Keratinocyte (primary cell): Measurements from ENCODE around the gene KIAA1191. TPM values are rescaled to one million over a fixed set of nuclear protein-coding genes. Genes with fewer than 3 reads are reported as not detected.
A peak's percentile ranks its signal among the peaks of the same experiment; 100 is the strongest.

Experiments used
- DNase-seq: peaks from one replicate; pipeline ENCODE4 v3.0.0-alpha.2; 2011; ENCODE audit warnings: low read depth, missing footprints, low spot score
- FAIRE-seq: peaks from 2 replicates; lab custom pipeline; 2011; peaks lifted over from hg19 to GRCh38; lab: Jason Lieb, UNC
- H2AFZ ChIP-seq: 2 replicates; pipeline ENCODE4 v1.6.0; 2012; ENCODE audit warnings: low read length, control low read depth, inconsistent platforms; ENCODE audit not compliant: control insufficient read depth
- H3K27ac ChIP-seq: 2 replicates; pipeline ENCODE4 v1.5.1; 2011; ENCODE audit warnings: low read length; ENCODE audit not compliant: control insufficient read depth, insufficient read depth
- H3K27me3 ChIP-seq: 3 replicates; pipeline ENCODE4 v1.6.0; 2011; ENCODE audit warnings: low read length; ENCODE audit not compliant: control insufficient read depth, insufficient read depth; ENCODE audit errors: extremely low read depth
- H3K36me3 ChIP-seq, 2 experiments: 2 replicates in 1 of 2; 3 replicates in 1 of 2; pipeline ENCODE4 v1.5.1; 2011; ENCODE audit warnings: low read length in 2 of 2, mild to moderate bottlenecking in 1 of 2; ENCODE audit not compliant: control insufficient read depth in 2 of 2, insufficient read depth in 2 of 2; ENCODE audit errors: extremely low read depth in 1 of 2
- H3K4me1 ChIP-seq: 3 replicates; pipeline ENCODE4 v1.5.1; 2011; ENCODE audit warnings: low read length; ENCODE audit not compliant: control insufficient read depth, insufficient read depth; ENCODE audit errors: extremely low read depth
- H3K4me2 ChIP-seq: 3 replicates; pipeline ENCODE4 v1.6.0; 2011; ENCODE audit warnings: low read depth, low read length; ENCODE audit not compliant: control insufficient read depth, insufficient read depth; ENCODE audit errors: extremely low read depth
- H3K4me3 ChIP-seq, 3 experiments: fragments of 200-600 bp in 1 of 3; sonication (generic) in 1 of 3; 2 replicates in 2 of 3; 3 replicates in 1 of 3; pipeline ENCODE4 v1.5.1; 2011 to 2016; ENCODE audit warnings: low read length in 3 of 3, mild to moderate bottlenecking in 3 of 3, control low read depth in 2 of 3, inconsistent platforms in 1 of 3, low read depth in 1 of 3, mixed read lengths in 1 of 3, mixed run types in 1 of 3, moderate library complexity in 1 of 3; ENCODE audit not compliant: control insufficient read depth in 2 of 3, insufficient read depth in 2 of 3; ENCODE audit errors: extremely low read depth in 1 of 3
- H3K79me2 ChIP-seq: 2 replicates; pipeline ENCODE4 v1.6.0; 2012; ENCODE audit warnings: low read length; ENCODE audit not compliant: control insufficient read depth, insufficient read depth
- H3K9ac ChIP-seq: 3 replicates; pipeline ENCODE4 v1.6.0; 2011; ENCODE audit warnings: low read length; ENCODE audit not compliant: control insufficient read depth, insufficient read depth; ENCODE audit errors: extremely low read depth
- H3K9me1 ChIP-seq: 3 replicates; pipeline ENCODE4 v1.6.0; 2011; ENCODE audit warnings: low read length; ENCODE audit not compliant: control insufficient read depth, insufficient read depth; ENCODE audit errors: extremely low read depth
- H3K9me3 ChIP-seq: 2 replicates; pipeline ENCODE4 v1.5.1; 2012; ENCODE audit warnings: low read depth, low read length; ENCODE audit not compliant: control insufficient read depth
- H4K20me1 ChIP-seq: 3 replicates; pipeline ENCODE4 v1.6.0; 2011; ENCODE audit warnings: low read length; ENCODE audit not compliant: control insufficient read depth, insufficient read depth; ENCODE audit errors: extremely low read depth
- EZH2 ChIP-seq: IDR thresholded peaks from one replicate; pipeline ENCODE4 v1.6.1; 2012; ENCODE audit warnings: inconsistent platforms, mild to moderate bottlenecking, low read length, moderate library complexity
- dilution Hi-C: fragments of 300-500 bp; cut with MboI; formaldehyde crosslinking; loops from one replicate; pipeline ENCODE4 v1.7.0; 2020; ENCODE audit warnings: low sequenced_read_pairs; ENCODE audit not compliant: extremely low pct_ligation_motif_present
- polyA plus RNA-seq, 5 experiments: library from polyadenylated mRNA; depleted of rRNA in 3 of 5; stranded (reverse) in 3 of 5; stranded (forward) in 1 of 5; unstranded in 1 of 5; fragments of >200 nt; gene quantifications; 1 replicate in 1 of 5; 2 replicates in 3 of 5; 3 replicates in 1 of 5; pipeline versions ENCODE4 v1.2.1 to v1.2.3, GENCODE V29; 2011 to 2012; ENCODE audit warnings: missing spikeins in 2 of 5, low read depth in 1 of 5, low replicate concordance in 1 of 5
- TF ChIP-seq, protein P1 (sequence below), 3 experiments: IDR thresholded peaks in 1 of 3; conservative IDR thresholded peaks in 1 of 3; optimal IDR thresholded peaks in 1 of 3; 2 replicates in 2 of 3; 3 replicates in 1 of 3; pipeline versions ENCODE3 to v1.5.1; 2011; ENCODE audit warnings: low read length in 3 of 3, mild to moderate bottlenecking in 3 of 3, moderate library complexity in 2 of 3, control low read depth in 1 of 3, inconsistent platforms in 1 of 3; ENCODE audit not compliant: insufficient read depth in 2 of 3; ENCODE audit errors: extremely low read depth in 1 of 3

KIAA1191 gene
- polyA plus RNA-seq, 1 donor (not counting 4 experiments of a cell fraction or from before 2014, with no cell fraction given), result 100 TPM

DNA sequence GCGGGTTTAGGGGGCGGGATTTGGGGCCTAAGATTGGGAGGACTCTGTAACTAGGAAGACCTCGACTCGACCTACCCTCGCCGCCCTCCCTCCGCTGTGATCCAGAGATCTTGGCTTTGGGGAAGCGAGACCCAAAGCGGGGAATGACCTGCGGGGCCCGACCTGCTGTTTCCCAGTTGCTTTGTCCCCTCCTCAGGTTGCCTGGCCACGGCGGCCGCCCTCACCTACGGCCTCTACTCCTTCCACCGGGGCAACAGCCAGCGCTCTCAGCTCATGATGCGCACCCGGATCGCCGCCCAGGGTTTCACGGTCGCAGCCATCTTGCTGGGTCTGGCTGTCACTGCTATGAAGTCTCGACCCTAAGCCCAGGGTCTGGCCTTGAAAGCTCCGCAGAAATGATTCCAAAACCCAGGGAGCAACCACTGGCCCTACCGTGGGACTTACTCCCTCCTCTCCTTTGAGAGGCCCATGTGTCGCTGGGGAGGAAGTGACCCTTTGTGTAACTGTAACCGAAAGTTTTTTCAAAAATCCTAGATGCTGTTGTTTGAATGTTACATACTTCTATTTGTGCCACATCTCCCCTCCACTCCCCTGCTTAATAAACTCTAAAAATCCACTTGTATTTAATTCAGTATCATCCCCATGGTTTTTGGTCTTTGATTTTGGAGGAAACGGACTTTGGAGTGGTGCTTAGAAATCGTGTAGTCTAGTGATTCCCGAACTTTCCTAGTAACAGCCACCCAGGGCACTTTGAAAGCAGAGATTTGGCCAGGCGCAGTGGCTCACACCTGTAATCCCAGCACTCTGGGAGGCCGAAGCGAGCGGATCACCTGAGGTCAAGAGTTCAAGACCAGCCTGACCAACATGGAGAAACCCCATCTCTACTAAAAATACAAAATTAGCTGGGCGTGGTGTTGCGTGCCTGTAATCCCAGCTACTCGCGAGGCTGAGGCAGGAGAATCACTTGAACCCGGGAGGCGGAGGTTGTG is 27.9 kb upstream of the KIAA1191 start:
- Histone ChIP-seq H3K9me1 (no peaks in the 10 kb centered on the region), H3K4me1 (peaks cover 18% of the 10 kb centered on the region), H4K20me1 (peaks cover 6% of the 10 kb centered on the region), H3K79me2 (peaks cover 39% of the 10 kb centered on the region), H3K4me3 (peak overlapping the region; percentile 78 to 90 (median 83)), H2AFZ (peak overlapping the region; percentile 75), H3K9ac (peak overlapping the region; percentile 92), H3K27ac (peak overlapping the region; percentile 93), H3K9me3 (no peaks in the 10 kb centered on the region), H3K27me3 (no peaks in the 10 kb centered on the region), H3K4me2 (peak overlapping the region; percentile 92), H3K36me3 (peaks cover 45 to 64% of the 10 kb centered on the region in 2 experiments)
- TF ChIP-seq EZH2, result no peak
- TF ChIP-seq, protein P1, sequence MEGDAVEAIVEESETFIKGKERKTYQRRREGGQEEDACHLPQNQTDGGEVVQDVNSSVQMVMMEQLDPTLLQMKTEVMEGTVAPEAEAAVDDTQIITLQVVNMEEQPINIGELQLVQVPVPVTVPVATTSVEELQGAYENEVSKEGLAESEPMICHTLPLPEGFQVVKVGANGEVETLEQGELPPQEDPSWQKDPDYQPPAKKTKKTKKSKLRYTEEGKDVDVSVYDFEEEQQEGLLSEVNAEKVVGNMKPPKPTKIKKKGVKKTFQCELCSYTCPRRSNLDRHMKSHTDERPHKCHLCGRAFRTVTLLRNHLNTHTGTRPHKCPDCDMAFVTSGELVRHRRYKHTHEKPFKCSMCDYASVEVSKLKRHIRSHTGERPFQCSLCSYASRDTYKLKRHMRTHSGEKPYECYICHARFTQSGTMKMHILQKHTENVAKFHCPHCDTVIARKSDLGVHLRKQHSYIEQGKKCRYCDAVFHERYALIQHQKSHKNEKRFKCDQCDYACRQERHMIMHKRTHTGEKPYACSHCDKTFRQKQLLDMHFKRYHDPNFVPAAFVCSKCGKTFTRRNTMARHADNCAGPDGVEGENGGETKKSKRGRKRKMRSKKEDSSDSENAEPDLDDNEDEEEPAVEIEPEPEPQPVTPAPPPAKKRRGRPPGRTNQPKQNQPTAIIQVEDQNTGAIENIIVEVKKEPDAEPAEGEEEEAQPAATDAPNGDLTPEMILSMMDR (optimal IDR thresholded peaks at IDR 0.05 in 1 of 3, IDR thresholded peaks at IDR 0.05 in 1 of 3, conservative IDR thresholded peaks at IDR 0.05 in 1 of 3; ENCODE audit: extremely low read depth in 1 of 3, insufficient read depth in 2 of 3, low read length in 3 of 3), result no peak
- no peak for DNase-seq
- dilution Hi-C loops, result no loop called here
- peak; percentile 57 for FAIRE-seq

DNA sequence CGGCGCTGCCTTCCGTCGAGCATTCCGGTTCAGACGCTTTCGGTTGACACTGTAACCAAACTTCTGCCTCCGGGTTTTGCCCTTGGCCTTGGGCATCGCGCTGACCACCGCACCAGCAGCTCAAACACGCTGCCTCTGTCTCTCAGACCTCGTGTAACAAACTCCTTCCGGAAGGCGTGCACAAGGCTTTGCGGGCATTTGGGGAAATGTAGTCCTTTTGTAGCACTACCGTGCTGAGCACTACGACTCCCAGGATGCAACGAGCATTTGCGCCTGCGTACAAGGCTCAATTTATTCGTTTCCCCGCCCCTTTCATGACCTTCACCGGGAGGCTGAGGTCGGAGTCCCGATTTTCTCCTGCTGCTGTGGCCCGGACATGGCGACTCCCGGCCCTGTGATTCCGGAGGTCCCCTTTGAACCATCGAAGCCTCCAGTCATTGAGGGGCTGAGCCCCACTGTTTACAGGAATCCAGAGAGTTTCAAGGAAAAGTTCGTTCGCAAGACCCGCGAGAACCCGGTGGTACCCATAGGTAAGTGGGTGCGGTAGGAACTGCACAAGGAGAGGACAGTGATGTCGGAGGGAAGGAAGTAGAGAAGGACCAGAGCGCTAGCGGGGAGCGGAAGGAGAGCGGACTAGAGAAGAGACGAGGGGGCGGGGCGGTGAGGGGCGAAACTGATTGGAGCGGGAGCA is 27.0 kb upstream of the KIAA1191 start, which contains the start of the genes HIGD2A and NOP16:
Gene HIGD2A (plus strand): TSS at position 308 of the 691 bp plus-strand sequence. CDS start 69 bp downstream, at position 377.
Gene NOP16 (minus strand): TSS at position 155 of the 691 bp plus-strand sequence. CDS start 59 bp downstream, at position 96.
- H3K4me2 ChIP-seq, result peak within 1 kb of the TSS; percentile 93
- FAIRE-seq, result peak; percentile 90
- dilution Hi-C loops, result no loop called here
- H3K27me3 ChIP-seq, result no peaks in the 10 kb centered on the region
- peaks cover 6% of the 10 kb centered on the region for H4K20me1 ChIP-seq
- peak within 1 kb of the TSS; percentile 92 for H3K9ac ChIP-seq
- peak within 1 kb of the TSS; percentile 75 for H2AFZ ChIP-seq
- H3K4me1 ChIP-seq, result peaks cover 18% of the 10 kb centered on the region
- H3K79me2 ChIP-seq, result peaks cover 38% of the 10 kb centered on the region
- no peaks in the 10 kb centered on the region for H3K9me3 ChIP-seq
- H3K36me3 ChIP-seq, result peaks cover 48 to 67% of the 10 kb centered on the region in 2 experiments
- peak within 1 kb of the TSS; percentile 93 for H3K27ac ChIP-seq
- H3K9me1 ChIP-seq, result no peaks in the 10 kb centered on the region
- peak; percentile 85 for DNase-seq
- H3K4me3 ChIP-seq, result peak within 1 kb of the TSS; percentile 88 to 91 (median 90)
- TF ChIP-seq EZH2, result no peak
- TF ChIP-seq, protein P1 (optimal IDR thresholded peaks at IDR 0.05 in 1 of 3, IDR thresholded peaks at IDR 0.05 in 1 of 3, conservative IDR thresholded peaks at IDR 0.05 in 1 of 3; ENCODE audit: extremely low read depth in 1 of 3, insufficient read depth in 2 of 3, low read length in 3 of 3), result no peak
